Ectodermal cell (in vitro differentiated cells): ENCODE results near the gene ITGB5.

ENCODE experiments used
- H3K27ac ChIP-seq: 2 replicates; pipeline ENCODE4 v1.7.0; 2013; ENCODE audit warnings: mild to moderate bottlenecking, low read depth, low read length; ENCODE audit not compliant: insufficient read depth, poor library complexity, severe bottlenecking
- H3K27me3 ChIP-seq: 2 replicates; pipeline ENCODE4 v1.7.0; 2013; ENCODE audit warnings: mild to moderate bottlenecking, low read length; ENCODE audit not compliant: insufficient read depth, control insufficient read depth, poor library complexity, severe bottlenecking
- H3K36me3 ChIP-seq: one replicate; pipeline ENCODE4 v1.7.0; 2013; ENCODE audit warnings: low read length; ENCODE audit not compliant: control insufficient read depth, insufficient read depth
- H3K4me1 ChIP-seq: one replicate; pipeline ENCODE4 v1.7.0; 2013; ENCODE audit warnings: low read length; ENCODE audit not compliant: control insufficient read depth, insufficient read depth
- H3K4me3 ChIP-seq: 2 replicates; pipeline ENCODE4 v1.7.0; 2013; ENCODE audit warnings: low read depth, low read length, control low read depth; ENCODE audit not compliant: insufficient read depth
- H3K9me3 ChIP-seq: 2 replicates; pipeline ENCODE4 v1.7.0; 2013; ENCODE audit warnings: mild to moderate bottlenecking, low read length, moderate library complexity; ENCODE audit not compliant: control insufficient read depth
- WGBS, 2 experiments: methylation state at CpG; one replicate each; pipeline ENCODE4 v1.1.7; 2013; ENCODE audit warnings: missing lambda C conversion rate in 2 of 2; 5-methylcytosine and 5-hydroxymethylcytosine counted together

ITGB5 gene

GRCh38 chr3:124764746-124765145 lies 122.4 kb downstream of the ITGB5 start:
- Histone ChIP-seq H3K36me3 (no peaks in the 10 kb centered on the region), H3K27ac (no peak overlapping the region), H3K27me3 (no peaks in the 10 kb centered on the region), H3K9me3 (no peaks in the 10 kb centered on the region), H3K4me1 (peaks cover 3% of the 10 kb centered on the region), H3K4me3 (no peak overlapping the region)
- WGBS, 2 experiments: 94 to 96% methylated on average over 5 of the region's 5 CpGs

- Histone ChIP-seq H3K9me3 (no peaks in the 10 kb centered on the region), H3K4me1 (peaks cover 5% of the 10 kb centered on the region), H3K27ac (no peak overlapping the region), H3K27me3 (no peaks in the 10 kb centered on the region), H3K36me3 (no peaks in the 10 kb centered on the region), H3K4me3 (no peak overlapping the region)
- 96% methylated on average over 15 of the region's 15 CpGs for WGBS, 2 experiments
These were observed 123.4 kb downstream of the ITGB5 start for GRCh38 chr3:124763644-124764358.

GRCh38 chr3:124763206-124763605 lies 124.0 kb downstream of the ITGB5 start:
- Histone ChIP-seq H3K36me3 (no peaks in the 10 kb centered on the region), H3K27me3 (no peaks in the 10 kb centered on the region), H3K4me3 (no peak overlapping the region), H3K4me1 (peaks cover 8% of the 10 kb centered on the region), H3K9me3 (no peaks in the 10 kb centered on the region), H3K27ac (no peak overlapping the region)
- 95% methylated on average over 8 of the region's 8 CpGs for WGBS, 2 experiments

GRCh38 chr3:124762661-124763011 lies 124.5 kb downstream of the ITGB5 start:
- no peak overlapping the region for H3K27ac ChIP-seq
- no peaks in the 10 kb centered on the region for H3K27me3 ChIP-seq
- no peak overlapping the region for H3K4me3 ChIP-seq
- H3K9me3 ChIP-seq: no peaks in the 10 kb centered on the region
- H3K36me3 ChIP-seq: no peaks in the 10 kb centered on the region
- H3K4me1 ChIP-seq: peaks cover 12% of the 10 kb centered on the region
- 91 to 92% methylated on average over 4 of the region's 4 CpGs for WGBS, 2 experiments

- Histone ChIP-seq H3K4me1 (peaks cover 12% of the 10 kb centered on the region), H3K9me3 (no peaks in the 10 kb centered on the region), H3K27ac (no peak overlapping the region), H3K4me3 (no peak overlapping the region), H3K27me3 (no peaks in the 10 kb centered on the region), H3K36me3 (no peaks in the 10 kb centered on the region)
- WGBS, 2 experiments: 89 to 95% methylated on average over 5 to 6 of the region's 6 CpGs
These were observed 125.1 kb downstream of the ITGB5 start for GRCh38 chr3:124761935-124762660.

- Histone ChIP-seq H3K27ac (no peak overlapping the region), H3K4me1 (peaks cover 12% of the 10 kb centered on the region), H3K27me3 (no peaks in the 10 kb centered on the region), H3K36me3 (no peaks in the 10 kb centered on the region), H3K4me3 (no peak overlapping the region), H3K9me3 (no peaks in the 10 kb centered on the region)
- 39 to 43% methylated on average over 15 of the region's 15 CpGs for WGBS, 2 experiments
These were observed 125.8 kb downstream of the ITGB5 start for GRCh38 chr3:124761250-124761796.

- no peak overlapping the region for H3K27ac ChIP-seq
- no peaks in the 10 kb centered on the region for H3K27me3 ChIP-seq
- no peak overlapping the region for H3K4me3 ChIP-seq
- H3K36me3 ChIP-seq: no peaks in the 10 kb centered on the region
- WGBS, 2 experiments: 75 to 82% methylated on average over 2 of the region's 2 CpGs
- H3K4me1 ChIP-seq: peaks cover 12% of the 10 kb centered on the region
- H3K9me3 ChIP-seq: no peaks in the 10 kb centered on the region
These were observed 126.6 kb downstream of the ITGB5 start for GRCh38 chr3:124760601-124761000.

GRCh38 chr3:124759666-124760401 lies 127.3 kb downstream of the ITGB5 start:
- H3K4me3 ChIP-seq: no peak overlapping the region
- WGBS, 2 experiments: 90 to 92% methylated on average over 14 of the region's 14 CpGs
- no peaks in the 10 kb centered on the region for H3K9me3 ChIP-seq
- no peaks in the 10 kb centered on the region for H3K27me3 ChIP-seq
- peaks cover 12% of the 10 kb centered on the region for H3K4me1 ChIP-seq
- no peak overlapping the region for H3K27ac ChIP-seq
- H3K36me3 ChIP-seq: no peaks in the 10 kb centered on the region

- Histone ChIP-seq H3K36me3 (no peaks in the 10 kb centered on the region), H3K27ac (no peak overlapping the region), H3K4me3 (no peak overlapping the region), H3K9me3 (no peaks in the 10 kb centered on the region), H3K27me3 (no peaks in the 10 kb centered on the region), H3K4me1 (peaks cover 12% of the 10 kb centered on the region)
- 75 to 84% methylated on average over 5 of the region's 5 CpGs for WGBS, 2 experiments
These were observed 128.1 kb downstream of the ITGB5 start for GRCh38 chr3:124758851-124759635.
